ENCODE measurements around the gene ETV5.

GRCh38 chr3:185999221-185999620 lies 109.7 kb downstream of the ETV5 start:
- TF ChIP-seq CTCF (IDR thresholded peaks at IDR 0.05; ENCODE audit: low read depth, low read length) (no peak), EZH2phosphoT487 (IDR thresholded peaks at IDR 0.05; ENCODE audit: low read depth) (no peak)

All from OCI-LY3 (cell line).